DND-41 (cell line): ENCODE measurements around the gene SERINC3.
A peak's percentile ranks its signal among the peaks of the same experiment; 100 is the strongest.

Experiments used
- CTCF ChIP-seq: IDR thresholded peaks from 2 replicates; pipeline ENCODE4 v1.5.1; 2012; ENCODE audit warnings: borderline replicate concordance, low read length, moderate library complexity, mild to moderate bottlenecking; ENCODE audit not compliant: poor library complexity, severe bottlenecking; ENCODE audit errors: extremely low read depth
- EZH2 ChIP-seq: IDR thresholded peaks from 3 replicates; pipeline ENCODE4 v1.6.1; 2012; ENCODE audit warnings: borderline replicate concordance, low read depth, mild to moderate bottlenecking, moderate library complexity, low read length, inconsistent platforms; ENCODE audit not compliant: severe bottlenecking

- TF ChIP-seq EZH2 = no peak
- peak; percentile 0 for TF ChIP-seq CTCF
Observed at GRCh38 chr20:44570367-44570766, 48.5 kb upstream of the SERINC3 start.
